GM21717 (cell line): Measurements from ENCODE around the gene HOXA7.

Source experiments
- ATAC-seq: cut with Tn5 transposase; IDR thresholded peaks from one replicate; pipeline ENCODE4 v1.9.1; 2021; ENCODE audit warnings: mild to moderate bottlenecking, moderate library complexity; ENCODE audit not compliant: unreplicated experiment

The HOXA7 gene

GRCh38 chr7:27171637-27172314 lies 15.3 kb upstream of the HOXA7 start:
- ATAC-seq, result no peak

GRCh38 chr7:27171325-27171636 lies 14.8 kb upstream of the HOXA7 start:
- ATAC-seq, result no peak

GRCh38 chr7:27170426-27171324 lies 14.2 kb upstream of the HOXA7 start:
- no peak for ATAC-seq

- ATAC-seq, result no peak
Observed at GRCh38 chr7:27169658-27170425, 13.4 kb upstream of the HOXA7 start.

GRCh38 chr7:27168265-27168947 lies 11.9 kb upstream of the HOXA7 start:
- ATAC-seq, result no peak

- no peak for ATAC-seq
Observed at GRCh38 chr7:27167916-27168264, 11.4 kb upstream of the HOXA7 start.

- ATAC-seq, result no peak
Observed at GRCh38 chr7:27166531-27167505, 10.3 kb upstream of the HOXA7 start.

- no peak for ATAC-seq
Observed at GRCh38 chr7:27165996-27166530, 9.6 kb upstream of the HOXA7 start.

GRCh38 chr7:27165089-27165995 lies 8.9 kb upstream of the HOXA7 start, which contains the start of gene HOXA9:
TSS of gene HOXA9 (minus strand) at chr7:27165537. CDS start at chr7:27165457, 80 bp downstream.
- no peak for ATAC-seq

GRCh38 chr7:27164367-27165088 lies 8.1 kb upstream of the HOXA7 start:
- no peak for ATAC-seq

GRCh38 chr7:27164045-27164366 lies 7.5 kb upstream of the HOXA7 start:
- no peak for ATAC-seq

- no peak for ATAC-seq
Observed at GRCh38 chr7:27163288-27164044, 7.0 kb upstream of the HOXA7 start.

- no peak for ATAC-seq
Observed at GRCh38 chr7:27162561-27163287, 6.2 kb upstream of the HOXA7 start.

GRCh38 chr7:27161721-27162560 lies 5.5 kb upstream of the HOXA7 start:
- no peak for ATAC-seq

GRCh38 chr7:27161214-27161720 lies 4.8 kb upstream of the HOXA7 start:
- no peak for ATAC-seq
